ENCODE data around the gene VOPP1. TPM values are rescaled to one million over a fixed set of nuclear protein-coding genes. Genes with fewer than 3 reads are reported as not detected.

VOPP1 gene
- total and polyA plus RNA-seq, 10 of the 15 experiments (the other 5 are each of a cell fraction or from before 2014, with no cell fraction given) = 32.8 to 206 (median 129) TPM

DNA sequence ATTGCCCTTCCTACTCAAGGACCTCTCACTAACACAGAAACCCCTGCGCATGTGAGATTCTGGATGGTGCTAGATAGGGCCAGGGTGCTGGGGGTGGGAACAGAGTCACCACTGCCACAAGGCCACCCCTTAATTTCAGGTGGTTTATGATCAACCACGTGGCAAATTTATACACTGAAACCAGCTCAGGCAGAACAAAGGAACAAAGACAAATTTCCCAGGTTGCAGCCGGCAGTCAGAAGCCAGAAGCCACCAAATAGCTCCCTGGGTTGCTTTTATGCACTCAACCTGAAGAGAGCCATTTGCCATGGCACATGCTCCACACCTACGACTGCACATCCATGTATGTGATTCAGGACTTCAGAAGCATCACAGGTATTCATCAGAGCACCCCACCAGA is 2.5 kb downstream of the VOPP1 start (continued):
- TF ChIP-seq CUX1 (IDR thresholded peaks at IDR 0.05; ENCODE audit: insufficient replicate concordance, low read depth, low read length) = peak; percentile 52
- TF ChIP-seq MYB (IDR thresholded peaks at IDR 0.05; ENCODE audit: borderline replicate concordance, low read depth, low read length) = 0 out of 2 replicates have a peak, but pooled peaks have one; percentile 36
- no peak for TF ChIP-seq MTA2 (IDR thresholded peaks at IDR 0.05; ENCODE audit: low read depth)
- no peak for TF ChIP-seq RCOR1 (conservative IDR thresholded peaks at IDR 0.05; ENCODE audit: low read depth, low read length)
- TF ChIP-seq EP300 (IDR thresholded peaks at IDR 0.05; ENCODE audit: borderline replicate concordance in 1 of 2, control insufficient read depth in 1 of 2, low read depth in 2 of 2, low read length in 2 of 2) = peak in 1 of 2 experiments; percentile 23; a peak in 1 of 4 replicates
- TF ChIP-seq MTA3 (IDR thresholded peaks at IDR 0.05; ENCODE audit: borderline replicate concordance, low read length) = no peak
- TF ChIP-seq, protein P1, sequence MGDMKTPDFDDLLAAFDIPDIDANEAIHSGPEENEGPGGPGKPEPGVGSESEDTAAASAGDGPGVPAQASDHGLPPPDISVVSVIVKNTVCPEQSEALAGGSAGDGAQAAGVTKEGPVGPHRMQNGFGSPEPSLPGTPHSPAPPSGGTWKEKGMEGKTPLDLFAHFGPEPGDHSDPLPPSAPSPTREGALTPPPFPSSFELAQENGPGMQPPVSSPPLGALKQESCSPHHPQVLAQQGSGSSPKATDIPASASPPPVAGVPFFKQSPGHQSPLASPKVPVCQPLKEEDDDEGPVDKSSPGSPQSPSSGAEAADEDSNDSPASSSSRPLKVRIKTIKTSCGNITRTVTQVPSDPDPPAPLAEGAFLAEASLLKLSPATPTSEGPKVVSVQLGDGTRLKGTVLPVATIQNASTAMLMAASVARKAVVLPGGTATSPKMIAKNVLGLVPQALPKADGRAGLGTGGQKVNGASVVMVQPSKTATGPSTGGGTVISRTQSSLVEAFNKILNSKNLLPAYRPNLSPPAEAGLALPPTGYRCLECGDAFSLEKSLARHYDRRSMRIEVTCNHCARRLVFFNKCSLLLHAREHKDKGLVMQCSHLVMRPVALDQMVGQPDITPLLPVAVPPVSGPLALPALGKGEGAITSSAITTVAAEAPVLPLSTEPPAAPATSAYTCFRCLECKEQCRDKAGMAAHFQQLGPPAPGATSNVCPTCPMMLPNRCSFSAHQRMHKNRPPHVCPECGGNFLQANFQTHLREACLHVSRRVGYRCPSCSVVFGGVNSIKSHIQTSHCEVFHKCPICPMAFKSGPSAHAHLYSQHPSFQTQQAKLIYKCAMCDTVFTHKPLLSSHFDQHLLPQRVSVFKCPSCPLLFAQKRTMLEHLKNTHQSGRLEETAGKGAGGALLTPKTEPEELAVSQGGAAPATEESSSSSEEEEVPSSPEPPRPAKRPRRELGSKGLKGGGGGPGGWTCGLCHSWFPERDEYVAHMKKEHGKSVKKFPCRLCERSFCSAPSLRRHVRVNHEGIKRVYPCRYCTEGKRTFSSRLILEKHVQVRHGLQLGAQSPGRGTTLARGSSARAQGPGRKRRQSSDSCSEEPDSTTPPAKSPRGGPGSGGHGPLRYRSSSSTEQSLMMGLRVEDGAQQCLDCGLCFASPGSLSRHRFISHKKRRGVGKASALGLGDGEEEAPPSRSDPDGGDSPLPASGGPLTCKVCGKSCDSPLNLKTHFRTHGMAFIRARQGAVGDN (IDR thresholded peaks at IDR 0.05) = no peak; the same call in none of the 2 replicates
- TF ChIP-seq NKRF (conservative IDR thresholded peaks at IDR 0.05) = 0 out of 2 replicates have a peak, but pooled peaks have one; percentile 10
- TF ChIP-seq POLR2AphosphoS5 (IDR thresholded peaks at IDR 0.05; ENCODE audit: low read length) = peak; percentile 59
- TF ChIP-seq BMI1 (IDR thresholded peaks at IDR 0.05; ENCODE audit: borderline replicate concordance) = no peak
- no peak for TF ChIP-seq ZNF24 (IDR thresholded peaks at IDR 0.05)
- no peak for TF ChIP-seq REST (IDR thresholded peaks at IDR 0.05; ENCODE audit: low read depth, low read length)
- TF ChIP-seq ATF2 (IDR thresholded peaks at IDR 0.05; ENCODE audit: low read length) = no peak
